K562 (cell line): Measurements from ENCODE around the gene TMED7. TPM values are rescaled to one million over a fixed set of nuclear protein-coding genes. Genes with fewer than 3 reads are reported as not detected.

Source experiments
- ATAC-seq: fragments of 200-7000 bp; cut with Tn5 transposase; 3 replicates; pipeline ENCODE4 v1.9.1; 2020; ENCODE audit warnings: moderate library complexity
- BruUV-seq: library from RNA; stranded (reverse); fragments of 400-500 nt; replicated peaks from 2 replicates; lab custom pipeline; 2021; lab: Mats Ljungman, UMichigan
- CTCF ChIA-PET: fragments of 300-600 bp; formaldehyde crosslinking; extraction: SDS; loops from one replicate; lab custom pipeline; 2021; ENCODE audit warnings: low intra/inter-chr PET ratio; lab: Yijun Ruan, JAX
- POLR2A ChIA-PET: fragments of 300-600, 350-650 bp; sonication (Branson Sonifier 250); formaldehyde crosslinking; extraction: SDS; loops from one replicate; lab custom pipeline; 2021; ENCODE audit warnings: antibody characterized with exemption, inconsistent platforms; lab: Yijun Ruan, JAX
- DNase-seq, 4 experiments: peaks; one replicate each; pipeline versions ENCODE4 v3.0.0 to v3.0.0-alpha.2; 2011 to 2018; ENCODE audit warnings: low spot score in 3 of 4, mixed read lengths in 3 of 4; ENCODE audit errors: extremely low read depth in 1 of 4
- FAIRE-seq: peaks from 2 replicates; lab custom pipeline; 2011; peaks lifted over from hg19 to GRCh38; lab: Jason Lieb, UNC
- H2AFZ ChIP-seq: 2 replicates; pipeline ENCODE4 v1.6.0; 2011; ENCODE audit warnings: low read depth, low read length, control low read depth, inconsistent platforms
- H3K27ac ChIP-seq: fragments of 200-600 bp; 3 replicates; pipeline ENCODE4 v1.8.0; 2011; ENCODE audit warnings: low read depth, mild to moderate bottlenecking, control low read depth, inconsistent platforms, low read length, moderate library complexity, mixed read lengths; ENCODE audit errors: extremely low read depth
- H3K27me3 ChIP-seq, 2 experiments: fragments of 300-600 bp in 1 of 2; 2 replicates in 1 of 2; 3 replicates in 1 of 2; pipeline versions ENCODE4 v1.6.0 to v1.8.0; 2011; ENCODE audit warnings: inconsistent platforms in 2 of 2, low read length in 2 of 2, mild to moderate bottlenecking in 1 of 2, mixed read lengths in 1 of 2, moderate library complexity in 1 of 2; ENCODE audit not compliant: control insufficient read depth in 2 of 2, insufficient read depth in 2 of 2
- H3K36me3 ChIP-seq: fragments of 300-600 bp; 3 replicates; pipeline ENCODE4 v1.8.0; 2011; ENCODE audit warnings: mild to moderate bottlenecking, low read length, inconsistent platforms; ENCODE audit not compliant: control insufficient read depth, insufficient read depth
- H3K4me1 ChIP-seq, 2 experiments: fragments of 200-600 bp in 1 of 2; replicated peaks in 1 of 2; 2 replicates in 1 of 2; 3 replicates in 1 of 2; pipeline versions ENCODE4 v1.5.1 to v1.8.0; 2011; ENCODE audit warnings: inconsistent platforms in 2 of 2, low read length in 2 of 2, mild to moderate bottlenecking in 1 of 2, mixed read lengths in 1 of 2, moderate library complexity in 1 of 2; ENCODE audit not compliant: control insufficient read depth in 2 of 2, insufficient read depth in 2 of 2
- H3K4me2 ChIP-seq: 2 replicates; pipeline ENCODE4 v1.6.1; 2011; ENCODE audit warnings: low read length, control low read depth, inconsistent platforms, mixed read lengths; ENCODE audit not compliant: insufficient read depth
- H3K4me3 ChIP-seq: fragments of 200-600 bp; sonication (generic), shearing (Covaris generic); 2 replicates; pipeline ENCODE4 v1.5.1; 2016; ENCODE audit warnings: control low read depth, inconsistent platforms
- H3K79me2 ChIP-seq: fragments of 200-600 bp; 3 replicates; pipeline ENCODE4 v1.8.0; 2011; ENCODE audit warnings: low read length, inconsistent platforms; ENCODE audit not compliant: control insufficient read depth, insufficient read depth
- H3K9ac ChIP-seq, 2 experiments: 2 replicates each; pipeline versions ENCODE4 v1.6.0 to v1.6.1; 2011; ENCODE audit warnings: low read depth in 2 of 2, low read length in 2 of 2, control low read depth in 1 of 2, inconsistent platforms in 1 of 2, mild to moderate bottlenecking in 1 of 2, mixed read lengths in 1 of 2; ENCODE audit not compliant: insufficient read depth in 1 of 2
- H3K9me1 ChIP-seq: one replicate; pipeline ENCODE4 v1.6.0; 2011; ENCODE audit warnings: inconsistent platforms, mild to moderate bottlenecking, low read length, moderate library complexity; ENCODE audit not compliant: control insufficient read depth, insufficient read depth
- H3K9me3 ChIP-seq: replicated peaks from 2 replicates; pipeline ENCODE4 v1.5.1; 2011; ENCODE audit warnings: low read depth, low read length, inconsistent platforms; ENCODE audit not compliant: control insufficient read depth, insufficient read depth
- H4K20me1 ChIP-seq: replicated peaks from 2 replicates; pipeline ENCODE4 v1.6.1; 2011; ENCODE audit warnings: low read length, inconsistent platforms, mixed read lengths; ENCODE audit not compliant: control insufficient read depth, insufficient read depth
- GTF2E2 ChIP-seq: fragments of 200-800 bp; sonication (Bioruptor generic); IDR thresholded peaks from 2 replicates; pipeline ENCODE4 v1.6.1; 2016; ENCODE audit warnings: missing genetic modification characterization, missing compliant biosample characterization
- HMGN3 ChIP-seq: IDR thresholded peaks from 2 replicates; pipeline ENCODE4 v1.6.1; 2011; ENCODE audit warnings: borderline replicate concordance, low read depth, mild to moderate bottlenecking, mixed read lengths, low read length; ENCODE audit not compliant: insufficient read length; ENCODE audit errors: extremely low read depth
- MAFG ChIP-seq: fragments of 450-650 bp; conservative IDR thresholded peaks from 2 replicates; pipeline ENCODE4 v1.6.1; 2016; ENCODE audit warnings: missing genetic modification characterization, missing compliant biosample characterization
- NFIC ChIP-seq: fragments of 450-650 bp; IDR thresholded peaks from 2 replicates; pipeline ENCODE4 v1.6.1; 2017; ENCODE audit warnings: mild to moderate bottlenecking, inconsistent platforms
- NFIX ChIP-seq: fragments of 250-450 bp; sonication (Bioruptor Pico); IDR thresholded peaks from 2 replicates; pipeline ENCODE4 v1.4.0; 2020; ENCODE audit warnings: low read depth, mild to moderate bottlenecking, moderate library complexity
- POLR2AphosphoS5 ChIP-seq: IDR thresholded peaks from 2 replicates; pipeline ENCODE4 v1.6.1; 2011; ENCODE audit warnings: mild to moderate bottlenecking, low read depth, low read length, moderate library complexity; ENCODE audit not compliant: control insufficient read depth, insufficient read depth
- WGBS: fragments of 100-300 bp; shearing (Covaris generic); methylation state at CpG from one replicate; pipeline ENCODE4 v1.1.6; 2016; ENCODE audit warnings: low coverage, mixed read lengths; ENCODE audit not compliant: insufficient coverage; ENCODE audit errors: missing lambda C conversion rate; 5-methylcytosine and 5-hydroxymethylcytosine counted together
- in situ Hi-C: fragments of 300-500 bp; cut with MboI; formaldehyde crosslinking; loops from 4 replicates; pipeline ENCODE4 v1.15.0; 2018; ENCODE audit warnings: inconsistent platforms, mixed read lengths
- intact Hi-C: fragments of 100-400 bp; cut with micrococcal nuclease; formaldehyde crosslinking; loops from 2 replicates; pipeline ENCODE4 v1.14.2; 2022
- polyA plus RNA-seq, 8 experiments: library from polyadenylated mRNA; depleted of rRNA in 4 of 8; stranded (reverse) in 5 of 8; unstranded in 3 of 8; fragments of >200 nt; fragmentation: Nextera tagmentation in 2 of 8; fragmentation: Illumina TruSeq in 1 of 8; extraction: Ambion mirVana in 2 of 8; extraction: Trizol in 1 of 8; gene quantifications; 2 replicates each; pipeline versions ENCODE4 v1.2.1 to v1.2.3, GENCODE V29; 2011 to 2014; ENCODE audit warnings: inconsistent platforms in 1 of 8, missing spikeins in 1 of 8
- total RNA-seq, 7 experiments: library from RNA; depleted of rRNA in 6 of 7; stranded (reverse); fragments of >200 nt in 6 of 7; fragmentation: Illumina TruSeq in 2 of 7; extraction: Trizol in 2 of 7; gene quantifications; 2 replicates each; pipeline versions ENCODE4 v1.2.1 to v1.2.3, GENCODE V29; 2011 to 2021; ENCODE audit warnings: low replicate concordance in 1 of 7
- TF ChIP-seq, protein P1 (sequence below): fragments of 250-450 bp; sonication (Bioruptor Pico); IDR thresholded peaks from 2 replicates; pipeline ENCODE4 v1.8.0; 2021; ENCODE audit warnings: borderline replicate concordance, mild to moderate bottlenecking, moderate library complexity; ENCODE audit not compliant: poor library complexity, severe bottlenecking
- TF ChIP-seq, protein P2 (sequence below): fragments of 450-650 bp; IDR thresholded peaks from 2 replicates; pipeline ENCODE4 v1.6.1; 2018; ENCODE audit not compliant: partially characterized antibody

TMED7 gene
- total and polyA plus RNA-seq, 9 of the 15 experiments (the other 6 are each of a cell fraction or from before 2014, with no cell fraction given) = 15.9 to 93.4 (median 41.7) TPM

GRCh38 chr5:115594128-115595047 lies 31.4 kb downstream of the TMED7 start:
- Histone ChIP-seq H3K79me2 (no peaks in the 10 kb centered on the region), H3K36me3 (no peaks in the 10 kb centered on the region), H3K27me3 (no peaks in the 10 kb centered on the region), H3K4me2 (no peak overlapping the region), H3K9me3 (no peaks in the 10 kb centered on the region), H4K20me1 (no peaks in the 10 kb centered on the region), H3K4me3 (no peak overlapping the region), H3K27ac (no peak overlapping the region), H3K9ac (no peak overlapping the region), H2AFZ (no peak overlapping the region), H3K4me1 (no peaks in the 10 kb centered on the region), H3K9me1 (no peaks in the 10 kb centered on the region)
- WGBS = 54% methylated on average over 2 of the region's 2 CpGs
- intact Hi-C loops = no loop called here
- DNase-seq (no peak), ATAC-seq (no peak), FAIRE-seq (no peak)
- no TSS peak for BruUV-seq
- ChIA-PET CTCF (no interaction called here), POLR2A (no interaction called here)
- TF ChIP-seq HMGN3 (no peak), NFIC (peak; percentile 86), NFIX (peak; percentile 49; the same call in 1 of the 2 replicates)
- in situ Hi-C loops = loop anchor here (25.0 kb wide), 1 partner anchor 1907 kb away; no protein-coding TSS in a partner anchor

- no peaks in the 10 kb centered on the region for H3K79me2 ChIP-seq
- in situ Hi-C loops = loop anchor here (25.0 kb wide), 1 partner anchor 1902 kb away; no protein-coding TSS in a partner anchor
- TF ChIP-seq GTF2E2 (tag) = no peak
- TF ChIP-seq, protein P1, sequence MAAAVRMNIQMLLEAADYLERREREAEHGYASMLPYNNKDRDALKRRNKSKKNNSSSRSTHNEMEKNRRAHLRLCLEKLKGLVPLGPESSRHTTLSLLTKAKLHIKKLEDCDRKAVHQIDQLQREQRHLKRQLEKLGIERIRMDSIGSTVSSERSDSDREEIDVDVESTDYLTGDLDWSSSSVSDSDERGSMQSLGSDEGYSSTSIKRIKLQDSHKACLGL (CRISPR knock-in tag) = no peak
- no peak for TF ChIP-seq MAFG (tag)
- TF ChIP-seq, protein P2, sequence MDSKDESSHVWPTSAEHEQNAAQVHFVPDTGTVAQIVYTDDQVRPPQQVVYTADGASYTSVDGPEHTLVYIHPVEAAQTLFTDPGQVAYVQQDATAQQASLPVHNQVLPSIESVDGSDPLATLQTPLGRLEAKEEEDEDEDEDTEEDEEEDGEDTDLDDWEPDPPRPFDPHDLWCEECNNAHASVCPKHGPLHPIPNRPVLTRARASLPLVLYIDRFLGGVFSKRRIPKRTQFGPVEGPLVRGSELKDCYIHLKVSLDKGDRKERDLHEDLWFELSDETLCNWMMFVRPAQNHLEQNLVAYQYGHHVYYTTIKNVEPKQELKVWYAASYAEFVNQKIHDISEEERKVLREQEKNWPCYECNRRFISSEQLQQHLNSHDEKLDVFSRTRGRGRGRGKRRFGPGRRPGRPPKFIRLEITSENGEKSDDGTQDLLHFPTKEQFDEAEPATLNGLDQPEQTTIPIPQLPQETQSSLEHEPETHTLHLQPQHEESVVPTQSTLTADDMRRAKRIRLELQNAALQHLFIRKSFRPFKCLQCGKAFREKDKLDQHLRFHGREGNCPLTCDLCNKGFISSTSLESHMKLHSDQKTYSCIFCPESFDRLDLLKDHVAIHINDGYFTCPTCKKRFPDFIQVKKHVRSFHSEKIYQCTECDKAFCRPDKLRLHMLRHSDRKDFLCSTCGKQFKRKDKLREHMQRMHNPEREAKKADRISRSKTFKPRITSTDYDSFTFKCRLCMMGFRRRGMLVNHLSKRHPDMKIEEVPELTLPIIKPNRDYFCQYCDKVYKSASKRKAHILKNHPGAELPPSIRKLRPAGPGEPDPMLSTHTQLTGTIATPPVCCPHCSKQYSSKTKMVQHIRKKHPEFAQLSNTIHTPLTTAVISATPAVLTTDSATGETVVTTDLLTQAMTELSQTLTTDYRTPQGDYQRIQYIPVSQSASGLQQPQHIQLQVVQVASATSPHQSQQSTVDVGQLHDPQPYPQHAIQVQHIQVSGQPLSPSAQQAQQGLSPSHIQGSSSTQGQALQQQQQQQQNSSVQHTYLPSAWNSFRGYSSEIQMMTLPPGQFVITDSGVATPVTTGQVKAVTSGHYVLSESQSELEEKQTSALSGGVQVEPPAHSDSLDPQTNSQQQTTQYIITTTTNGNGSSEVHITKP = no peak
- TF ChIP-seq POLR2AphosphoS5 = no peak
Observed at GRCh38 chr5:115589043-115589442, 36.8 kb downstream of the TMED7 start.

More at GRCh38 chr5:115589043-115589442, 36.8 kb downstream of the TMED7 start:
- FAIRE-seq = no peak
- no peaks in the 10 kb centered on the region for H4K20me1 ChIP-seq
- POLR2A ChIA-PET = no interaction called here
- H3K27me3 ChIP-seq = no peaks in the 10 kb centered on the region
- 50% methylated on average over 3 of the region's 3 CpGs for WGBS
- CTCF ChIA-PET = no interaction called here
- H2AFZ ChIP-seq = no peak overlapping the region
- no TSS peak for BruUV-seq
- no peak for DNase-seq
- no peaks in the 10 kb centered on the region for H3K4me1 ChIP-seq
- no peaks in the 10 kb centered on the region for H3K9me1 ChIP-seq
- no peak overlapping the region for H3K4me2 ChIP-seq
- H3K4me3 ChIP-seq = no peak overlapping the region
- no peaks in the 10 kb centered on the region for H3K36me3 ChIP-seq
- intact Hi-C loops = loop anchor here (5.0 to 10.0 kb wide), 3 partner anchors 42 to 1974 kb away; no protein-coding TSS in a partner anchor
- no peak for ATAC-seq
- H3K9me3 ChIP-seq = no peaks in the 10 kb centered on the region
- no peak overlapping the region for H3K27ac ChIP-seq
- no peak overlapping the region for H3K9ac ChIP-seq
